D341Med (cell line): ENCODE results near the gene PCSK4.

ENCODE experiments used
- DNase-seq: peaks from one replicate; pipeline ENCODE4 v3.0.0; 2012; ENCODE audit warnings: low spot score

The PCSK4 gene

DNA sequence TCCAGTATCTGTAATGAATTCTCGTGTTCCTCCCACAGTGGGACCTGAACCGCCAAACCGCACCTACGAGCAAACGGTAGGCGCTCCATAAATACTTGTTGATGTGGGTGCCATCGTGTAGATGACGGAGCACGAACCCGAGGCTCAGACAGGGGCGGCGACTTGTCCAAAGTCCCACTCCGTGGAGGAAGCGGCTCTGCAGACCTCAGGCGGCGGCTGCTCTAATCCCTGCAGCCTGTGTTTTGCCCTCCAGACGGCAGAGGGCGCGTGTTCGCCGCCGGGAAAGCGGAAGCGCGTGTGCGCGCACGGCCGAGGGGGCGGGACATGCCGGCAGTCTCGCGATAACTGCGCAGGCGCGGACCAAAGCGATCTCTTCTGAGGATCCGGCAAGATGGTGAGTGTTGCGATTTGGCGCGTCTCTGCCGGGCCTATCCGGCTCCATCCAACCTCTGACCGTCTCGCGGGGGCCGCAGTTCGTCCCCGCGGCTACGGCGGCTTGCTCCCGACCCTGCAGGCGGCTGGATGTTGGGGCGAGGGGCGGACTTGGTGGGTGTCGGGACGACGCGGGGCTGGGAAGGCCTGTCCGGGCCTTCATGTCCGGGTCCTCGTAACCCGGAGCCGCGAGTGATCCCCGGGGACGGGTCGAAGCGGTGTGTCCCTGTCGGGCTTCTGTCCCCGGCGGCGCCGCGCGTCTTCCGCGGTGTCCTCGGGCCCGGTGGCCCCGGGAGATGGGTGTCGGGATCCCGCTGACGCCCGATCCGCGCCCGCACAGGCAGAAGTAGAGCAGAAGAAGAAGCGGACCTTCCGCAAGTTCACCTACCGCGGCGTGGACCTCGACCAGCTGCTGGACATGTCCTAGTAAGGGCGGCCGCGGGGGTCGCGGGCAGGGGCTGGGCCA, 51.9 kb downstream of the PCSK4 start, which contains the start of gene RPS15:
RPS15 (plus strand) TSS at position 362 of the 898 bp plus-strand sequence; CDS start at position 392, 30 bp downstream.
- DNase-seq = peak; percentile 97

- DNase-seq = no peak
Measured at GRCh38 chr19:1437609-1438008, 52.5 kb downstream of the PCSK4 start.

DNA sequence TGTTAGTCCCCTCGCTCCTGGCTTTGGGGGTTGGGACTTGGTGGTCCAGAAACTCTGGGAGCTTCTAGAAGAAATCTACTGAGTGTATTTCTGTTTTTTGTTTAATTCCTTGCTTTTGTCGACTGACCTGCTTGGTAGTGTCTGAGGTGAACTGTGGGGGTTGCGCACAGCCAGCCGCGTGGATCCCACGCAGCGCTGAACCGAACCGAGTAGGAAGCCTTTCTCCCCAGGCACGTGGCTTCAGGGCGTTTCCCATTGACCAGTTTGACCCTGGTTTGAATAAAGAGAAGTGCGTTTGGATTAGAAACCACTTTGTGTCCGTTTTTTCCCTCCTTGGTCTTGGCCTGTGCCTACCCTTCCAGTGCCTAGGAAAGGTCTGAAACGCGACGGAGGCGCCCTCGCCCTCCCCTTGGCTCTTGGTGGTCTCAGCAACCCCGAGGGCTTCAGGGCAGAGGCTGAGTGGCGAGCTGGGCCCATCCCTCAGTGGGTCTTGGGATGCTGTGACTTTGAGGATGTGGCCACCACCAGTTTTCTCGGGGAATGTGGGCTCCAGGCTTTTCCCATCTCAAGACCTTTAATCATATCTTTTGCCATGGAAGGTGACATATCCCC, 54.7 kb downstream of the PCSK4 start:
- no peak for DNase-seq

DNA sequence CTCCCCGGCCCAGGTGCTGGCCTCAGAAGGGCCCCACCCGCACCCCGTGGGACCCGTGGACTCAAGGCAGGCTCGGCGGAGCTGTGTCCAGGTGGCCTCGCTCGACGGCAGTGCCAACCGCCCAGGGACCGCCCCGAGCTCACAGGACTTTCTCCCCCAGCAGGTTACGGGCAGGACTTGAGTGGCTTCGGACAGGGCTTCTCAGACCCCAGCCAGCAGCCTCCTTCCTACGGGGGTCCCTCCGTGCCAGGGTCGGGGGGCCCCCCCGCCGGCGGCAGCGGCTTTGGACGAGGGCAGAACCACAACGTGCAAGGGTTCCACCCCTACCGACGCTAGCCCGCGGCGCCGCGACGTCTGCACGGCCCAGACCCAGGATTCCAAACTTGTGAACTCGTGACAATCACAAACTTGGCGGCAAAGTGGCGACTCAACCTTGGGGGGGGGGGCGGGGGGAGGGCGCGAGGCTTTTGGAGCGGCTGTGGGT, 55.5 kb downstream of the PCSK4 start:
- DNase-seq = no peak

DNA sequence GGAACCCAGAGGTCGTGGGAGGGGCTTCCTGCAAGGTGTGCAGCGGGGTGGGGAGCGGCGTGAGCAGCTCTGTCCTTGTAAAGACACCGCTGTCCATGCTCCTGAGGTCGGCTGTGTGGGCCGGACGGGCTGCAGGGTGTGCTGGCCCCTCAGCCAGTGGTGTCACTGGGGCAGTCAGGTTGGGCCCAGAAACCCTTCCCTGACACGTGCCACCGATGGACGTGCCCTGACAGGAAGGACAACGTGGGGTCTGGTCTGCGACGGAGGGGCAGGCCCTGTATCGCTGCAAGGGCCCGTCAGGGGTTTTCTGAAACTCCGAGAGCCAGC, 56.1 kb downstream of the PCSK4 start:
- DNase-seq = no peak

DNA sequence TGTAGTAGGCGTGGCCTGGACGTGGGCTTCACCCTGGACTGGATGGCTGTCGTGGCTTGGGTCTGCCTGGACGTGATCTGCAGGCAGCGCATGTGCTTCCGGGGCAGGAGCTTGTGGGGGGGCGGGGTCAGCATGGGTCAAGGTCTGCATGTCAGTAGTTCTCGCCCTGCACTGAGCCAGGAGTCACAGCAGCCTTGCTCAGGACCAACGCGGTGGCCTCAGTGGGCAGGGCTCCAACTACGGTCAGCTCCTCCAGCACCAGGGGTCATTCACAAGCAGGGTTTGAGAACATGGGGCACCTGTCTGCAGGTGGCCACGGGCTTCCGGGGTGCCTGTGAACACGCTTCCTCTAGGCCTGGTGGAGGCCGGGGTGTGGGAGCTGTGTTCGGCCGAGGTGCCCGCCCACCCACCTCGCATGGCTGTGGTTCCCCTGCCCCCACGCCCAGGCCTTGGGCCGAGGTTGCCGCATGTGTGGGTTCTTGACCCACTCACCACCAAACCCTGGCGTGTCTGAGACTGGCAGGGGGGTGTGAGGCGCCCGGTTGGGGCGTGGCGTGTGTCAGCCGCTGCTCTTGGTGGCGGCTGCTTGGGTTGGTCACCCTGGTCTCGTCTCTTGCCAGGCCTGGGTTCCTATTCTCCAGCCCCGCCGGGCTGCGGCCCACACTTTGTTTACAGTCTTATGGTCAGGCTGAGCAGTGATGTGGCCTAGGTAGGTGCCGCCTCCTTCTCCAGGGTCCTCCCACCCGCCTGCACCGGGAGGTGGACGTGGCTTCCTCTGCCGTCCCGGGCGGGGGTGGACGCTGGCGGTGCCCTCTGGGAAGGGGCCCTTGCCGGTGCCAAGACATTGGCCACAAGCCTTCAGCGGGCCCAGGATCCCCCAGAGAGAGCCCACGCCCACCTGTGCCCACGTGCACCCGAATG, 56.8 kb downstream of the PCSK4 start:
- no peak for DNase-seq

- no peak for DNase-seq
Measured at GRCh38 chr19:1432507-1432887, 57.7 kb downstream of the PCSK4 start.

DNA sequence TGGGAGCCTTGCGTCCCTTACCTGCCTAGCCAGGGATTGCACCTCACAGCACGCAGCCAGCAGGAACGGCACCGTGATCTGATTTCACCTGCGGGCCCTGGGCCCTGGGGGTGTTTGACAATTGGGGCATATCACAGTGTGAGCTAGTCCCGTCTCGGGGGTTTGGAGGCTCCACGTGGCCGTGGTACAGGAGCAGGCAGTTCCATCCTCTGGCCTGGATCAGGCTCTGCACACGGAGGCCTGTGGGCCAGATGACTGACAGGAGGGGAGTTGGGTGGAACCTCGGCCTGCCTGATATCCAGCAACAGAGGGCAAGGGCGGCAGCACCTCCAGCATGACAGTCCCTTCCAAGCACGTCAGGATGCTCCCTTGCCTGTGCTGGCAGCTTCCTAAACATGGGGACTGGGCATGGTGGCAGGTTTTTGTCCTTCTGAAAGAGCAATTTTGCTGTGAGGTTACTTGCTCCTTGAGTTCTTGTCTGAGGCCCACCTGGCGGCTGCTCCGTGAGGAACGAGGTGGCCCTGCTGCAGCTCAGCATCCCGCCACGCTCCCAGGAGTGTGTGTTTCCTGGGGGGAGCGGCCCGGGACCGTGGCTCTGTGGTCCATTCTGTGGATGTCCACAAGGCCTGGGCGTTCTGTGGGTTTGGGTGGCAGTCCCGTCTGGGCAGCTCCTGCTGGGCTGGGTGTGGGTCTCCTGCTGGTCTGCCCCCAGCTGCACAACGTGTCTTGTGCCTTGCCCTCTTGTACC, 58.2 kb downstream of the PCSK4 start:
- DNase-seq = no peak
